Type B pancreatic cell (in vitro differentiated cells): Measurements from ENCODE around the gene SESN3. TPM values are rescaled to one million over a fixed set of nuclear protein-coding genes. Genes with fewer than 3 reads are reported as not detected.
A peak's percentile ranks its signal among the peaks of the same experiment; 100 is the strongest.
"Not testable (repeated sequence)": the region's sequence is repeated elsewhere in the genome, so short reads cannot be mapped to it uniquely, and the experiment has no call there.

Source experiments
- DNase-seq: peaks from one replicate; pipeline ENCODE4 v3.0.0; 2021; ENCODE audit warnings: mixed read lengths; ENCODE audit not compliant: unreplicated experiment; ENCODE audit errors: extremely low spot score
- H3K27ac Mint-ChIP-seq: 2 replicates; pipeline ENCODE4 v1.8.0; 2021; ENCODE audit warnings: mild to moderate bottlenecking, mixed read lengths
- H3K27me3 Mint-ChIP-seq: 2 replicates; pipeline ENCODE4 v1.8.0; 2021; ENCODE audit warnings: mixed read lengths
- H3K36me3 Mint-ChIP-seq: 2 replicates; pipeline ENCODE4 v1.8.0; 2021; ENCODE audit warnings: mixed read lengths
- H3K4me1 Mint-ChIP-seq: one replicate; pipeline ENCODE4 v1.8.0; 2021; ENCODE audit warnings: mixed read lengths; ENCODE audit not compliant: unreplicated experiment
- H3K4me3 Mint-ChIP-seq: 2 replicates; pipeline ENCODE4 v1.8.0; 2021; ENCODE audit warnings: mild to moderate bottlenecking, mixed read lengths
- H3K9me3 Mint-ChIP-seq: 2 replicates; pipeline ENCODE4 v1.8.0; 2021; ENCODE audit warnings: mixed read lengths
- CTCF ChIP-seq: fragments of 200-600 bp; sonication (generic); conservative IDR thresholded peaks from 2 replicates; pipeline ENCODE4 v1.5.0; 2021; ENCODE audit warnings: antibody characterized with exemption, mild to moderate bottlenecking
- long read RNA-seq: library from polyadenylated mRNA; unstranded; transcript quantifications from one replicate; pipeline ENCODE4 v2.0.0, GENCODE V29; 2020
- total RNA-seq: library from RNA; stranded (reverse); gene quantifications from 2 replicates; pipeline ENCODE4 v1.2.1, GENCODE V29; 2021; ENCODE audit warnings: low replicate concordance

The SESN3 gene
- total RNA-seq = 58.2 and 107 TPM in 2 replicates
- long read RNA-seq, partial matches to known transcripts = 0 of 18 reads
- long read RNA-seq, other reads (novel, unspliced or antisense) = 18 of 18 reads

GRCh38 chr11:95231127-95231880, at the start of gene SESN3:
Gene SESN3, minus strand, starts transcription at chr11:95231202. Its CDS starts 342 bp downstream, at chr11:95230860.
- TF ChIP-seq CTCF = no peak
- H3K4me3 Mint-ChIP-seq = peak within 1 kb of the TSS; percentile 99
- peaks cover under 1% of the 10 kb centered on the region for H3K36me3 Mint-ChIP-seq
- peak within 1 kb of the TSS; percentile 57 for H3K27ac Mint-ChIP-seq
- peak; percentile 99 for DNase-seq
- no peaks in the 10 kb centered on the region for H3K9me3 Mint-ChIP-seq
- H3K27me3 Mint-ChIP-seq = no peaks in the 10 kb centered on the region
- H3K4me1 Mint-ChIP-seq = peaks cover 8% of the 10 kb centered on the region

- TF ChIP-seq CTCF = no peak
- H3K36me3 Mint-ChIP-seq = no peaks in the 10 kb centered on the region
- H3K4me3 Mint-ChIP-seq = no peak overlapping the region
- H3K27ac Mint-ChIP-seq = peak overlapping the region; percentile 20
- peaks cover 27% of the 10 kb centered on the region for H3K4me1 Mint-ChIP-seq
- no peak for DNase-seq
- peaks cover 8% of the 10 kb centered on the region for H3K9me3 Mint-ChIP-seq
- no peaks in the 10 kb centered on the region for H3K27me3 Mint-ChIP-seq
These were observed 49.2 kb upstream of the SESN3 start for GRCh38 chr11:95279921-95280868.

GRCh38 chr11:95277868-95278267, 46.9 kb upstream of the SESN3 start:
- no peak for TF ChIP-seq CTCF
- peak overlapping the region; percentile 13 for H3K4me3 Mint-ChIP-seq
- peaks cover 8% of the 10 kb centered on the region for H3K9me3 Mint-ChIP-seq
- no peaks in the 10 kb centered on the region for H3K27me3 Mint-ChIP-seq
- no peak for DNase-seq
- peaks cover 10% of the 10 kb centered on the region for H3K4me1 Mint-ChIP-seq
- peak overlapping the region; percentile 32 for H3K27ac Mint-ChIP-seq
- no peaks in the 10 kb centered on the region for H3K36me3 Mint-ChIP-seq

GRCh38 chr11:95276139-95276538, 45.1 kb upstream of the SESN3 start:
- no peaks in the 10 kb centered on the region for H3K36me3 Mint-ChIP-seq
- no peaks in the 10 kb centered on the region for H3K4me1 Mint-ChIP-seq
- H3K27me3 Mint-ChIP-seq = no peaks in the 10 kb centered on the region
- H3K4me3 Mint-ChIP-seq = no peak overlapping the region
- TF ChIP-seq CTCF = no peak
- DNase-seq = no peak
- H3K9me3 Mint-ChIP-seq = peaks cover 8% of the 10 kb centered on the region
- no peak overlapping the region for H3K27ac Mint-ChIP-seq

GRCh38 chr11:95273618-95274017, 42.6 kb upstream of the SESN3 start:
- H3K9me3 Mint-ChIP-seq, DNase-seq, H3K4me3 Mint-ChIP-seq, H3K27ac Mint-ChIP-seq, H3K36me3 Mint-ChIP-seq, H3K27me3 Mint-ChIP-seq, H3K4me1 Mint-ChIP-seq: not testable (repeated sequence)
